HG03196 (cell line): Measurements from ENCODE around the gene ADAMTSL3.
"Not testable (repeated sequence)": the region's sequence is repeated elsewhere in the genome, so short reads cannot be mapped to it uniquely, and the experiment has no call there.

Experiments used
- ATAC-seq: cut with Tn5 transposase; IDR thresholded peaks from one replicate; pipeline ENCODE4 v1.9.1; 2021; ENCODE audit not compliant: unreplicated experiment

Gene ADAMTSL3

GRCh38 chr15:83959477-83959876, 305.6 kb downstream of the ADAMTSL3 start:
- ATAC-seq = no peak

GRCh38 chr15:83960192-83960829, 306.4 kb downstream of the ADAMTSL3 start:
- ATAC-seq = no peak

- ATAC-seq = no peak
These were observed 307.4 kb downstream of the ADAMTSL3 start for GRCh38 chr15:83961311-83961710.

- ATAC-seq = not testable (repeated sequence)
These were observed 311.0 kb downstream of the ADAMTSL3 start for GRCh38 chr15:83964967-83965366.

GRCh38 chr15:83970295-83970890, 316.5 kb downstream of the ADAMTSL3 start:
- ATAC-seq = no peak

- ATAC-seq = no peak
These were observed 318.1 kb downstream of the ADAMTSL3 start for GRCh38 chr15:83971992-83972391.

GRCh38 chr15:83973816-83974215, 319.9 kb downstream of the ADAMTSL3 start:
- ATAC-seq = no peak

GRCh38 chr15:83977992-83978391, 324.1 kb downstream of the ADAMTSL3 start:
- ATAC-seq = no peak

- ATAC-seq = no peak
These were observed 324.7 kb downstream of the ADAMTSL3 start for GRCh38 chr15:83978588-83978987.

- ATAC-seq = no peak
These were observed 326.7 kb downstream of the ADAMTSL3 start for GRCh38 chr15:83980637-83981036.

GRCh38 chr15:83982748-83983147, 328.8 kb downstream of the ADAMTSL3 start:
- ATAC-seq = no peak

GRCh38 chr15:83983634-83984458, 329.9 kb downstream of the ADAMTSL3 start:
- peak; percentile 63 for ATAC-seq

- no peak for ATAC-seq
These were observed 330.7 kb downstream of the ADAMTSL3 start for GRCh38 chr15:83984601-83985000.

GRCh38 chr15:83991163-83991562, 337.2 kb downstream of the ADAMTSL3 start:
- no peak for ATAC-seq

- ATAC-seq = no peak
These were observed 338.6 kb downstream of the ADAMTSL3 start for GRCh38 chr15:83992324-83993031.

GRCh38 chr15:83993591-83993990, 339.7 kb downstream of the ADAMTSL3 start:
- no peak for ATAC-seq

- ATAC-seq = no peak
These were observed 344.6 kb downstream of the ADAMTSL3 start for GRCh38 chr15:83998486-83998885.

GRCh38 chr15:83999396-84000135, 345.6 kb downstream of the ADAMTSL3 start:
- ATAC-seq = no peak

GRCh38 chr15:84001037-84001436, 347.1 kb downstream of the ADAMTSL3 start:
- no peak for ATAC-seq

GRCh38 chr15:84001655-84002054, 347.7 kb downstream of the ADAMTSL3 start:
- no peak for ATAC-seq
